Stimulated activated CD4-positive, alpha-beta T cell treated with anti-CD3 and anti-CD28 coated beads, TNF-alpha, amount 100 ng/mL, for 4 hours (primary cell): ENCODE data around the gene ZNF746.
A peak's percentile ranks its signal among the peaks of the same experiment; 100 is the strongest.
"Not testable (repeated sequence)": the region's sequence is repeated elsewhere in the genome, so short reads cannot be mapped to it uniquely, and the experiment has no call there.

ENCODE experiments used
- DNase-seq, 3 experiments: peaks; one replicate each; pipeline ENCODE4 v3.0.0-alpha.2; 2020; ENCODE audit warnings: low read depth in 3 of 3

Gene ZNF746

GRCh38 chr7:149497467-149498261 lies at the start of gene ZNF746:
Gene ZNF746, minus strand, starts transcription at chr7:149497809. Its CDS starts 273 bp downstream, at chr7:149497536.
- DNase-seq: peak; percentile 68 to 78 (median 69)

- DNase-seq: no peak
Measured at GRCh38 chr7:149547126-149547525, 49.5 kb upstream of the ZNF746 start.

GRCh38 chr7:149546331-149546730 lies 48.7 kb upstream of the ZNF746 start:
- DNase-seq: no peak

- no peak for DNase-seq
Measured at GRCh38 chr7:149544028-149544427, 46.4 kb upstream of the ZNF746 start.

- no peak for DNase-seq
Measured at GRCh38 chr7:149532654-149533053, 35.0 kb upstream of the ZNF746 start.

GRCh38 chr7:149529136-149529718 lies 31.6 kb upstream of the ZNF746 start:
- no peak for DNase-seq

- DNase-seq: no peak
Measured at GRCh38 chr7:149527414-149527813, 29.8 kb upstream of the ZNF746 start.

- DNase-seq: no peak
Measured at GRCh38 chr7:149525280-149525679, 27.7 kb upstream of the ZNF746 start.

- no peak for DNase-seq
Measured at GRCh38 chr7:149524394-149524793, 26.8 kb upstream of the ZNF746 start.

- DNase-seq: no peak
Measured at GRCh38 chr7:149510248-149510647, 12.6 kb upstream of the ZNF746 start.

- no peak for DNase-seq
Measured at GRCh38 chr7:149509774-149510173, 12.2 kb upstream of the ZNF746 start.

GRCh38 chr7:149505551-149505950 lies 7.9 kb upstream of the ZNF746 start:
- no peak for DNase-seq

- no peak for DNase-seq
Measured at GRCh38 chr7:149501651-149502050, 4.0 kb upstream of the ZNF746 start.

- DNase-seq: no peak
Measured at GRCh38 chr7:149500910-149501309, 3.3 kb upstream of the ZNF746 start.

GRCh38 chr7:149500201-149500600 lies 2.6 kb upstream of the ZNF746 start:
- no peak for DNase-seq

GRCh38 chr7:149498811-149499210 lies 1.2 kb upstream of the ZNF746 start:
- DNase-seq: no peak

GRCh38 chr7:149496642-149497391 lies 792 bp downstream of the ZNF746 start:
- peak; percentile 33 to 43 (median 34) for DNase-seq

GRCh38 chr7:149495785-149496641 lies 1.6 kb downstream of the ZNF746 start:
- no peak for DNase-seq

GRCh38 chr7:149494738-149495368 lies 2.8 kb downstream of the ZNF746 start:
- DNase-seq: no peak

- not testable (repeated sequence) for DNase-seq
Measured at GRCh38 chr7:149493975-149494374, 3.6 kb downstream of the ZNF746 start.

- DNase-seq: no peak
Measured at GRCh38 chr7:149493366-149493765, 4.2 kb downstream of the ZNF746 start.
